SK-N-MC (cell line): ENCODE results near the gene BCAS1.

Experiments
- EZH2 ChIP-seq: fragments of 200-600 bp; sonication (generic); IDR thresholded peaks from one replicate; pipeline ENCODE4 v1.6.1; 2017; ENCODE audit warnings: antibody characterized with exemption
- FOXP2 ChIP-seq: optimal IDR thresholded peaks from 2 replicates; pipeline ENCODE3; 2011; ENCODE audit warnings: mild to moderate bottlenecking, moderate library complexity; ENCODE audit not compliant: insufficient read depth; ENCODE audit errors: extremely low read length, control extremely low read depth

DNA sequence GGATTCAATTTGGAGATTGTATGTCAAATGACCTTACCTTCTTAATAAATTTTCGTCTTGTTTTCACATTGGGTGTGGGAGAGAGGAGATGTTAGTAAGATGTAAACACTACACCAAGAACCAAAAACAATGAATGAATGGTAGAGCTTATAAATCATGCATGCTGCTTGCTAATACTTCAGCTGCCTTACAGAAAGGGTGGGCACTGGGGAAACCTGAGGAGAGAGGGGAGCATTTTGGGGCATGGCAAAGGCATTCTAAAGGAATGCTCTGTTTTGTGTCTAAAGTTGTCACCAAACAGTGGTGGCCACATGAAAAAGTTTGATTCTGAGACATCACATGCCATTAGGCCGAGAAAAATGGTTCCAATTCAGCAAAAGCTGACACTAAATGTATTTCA, 80.4 kb downstream of the BCAS1 start:
- TF ChIP-seq EZH2 (no peak), FOXP2 (no peak)
